Stimulated activated CD4-positive, alpha-beta T cell treated with anti-CD3 and anti-CD28 coated beads, TNF-alpha, amount 100 ng/mL, for 24 hours (primary cell): ENCODE measurements around the gene PNMA8C.

Experiments
- DNase-seq, 3 experiments: peaks; one replicate each; pipeline ENCODE4 v3.0.0-alpha.2; 2020; ENCODE audit warnings: low read depth in 3 of 3

PNMA8C gene

GRCh38 chr19:46428239-46429135, at the start of gene PNMA8C:
Gene PNMA8C, minus strand, starts transcription at chr19:46428936. Its CDS starts 577 bp downstream, at chr19:46428359.
- peak in 2 of 3 experiments; percentile 27 to 57 for DNase-seq

DNA sequence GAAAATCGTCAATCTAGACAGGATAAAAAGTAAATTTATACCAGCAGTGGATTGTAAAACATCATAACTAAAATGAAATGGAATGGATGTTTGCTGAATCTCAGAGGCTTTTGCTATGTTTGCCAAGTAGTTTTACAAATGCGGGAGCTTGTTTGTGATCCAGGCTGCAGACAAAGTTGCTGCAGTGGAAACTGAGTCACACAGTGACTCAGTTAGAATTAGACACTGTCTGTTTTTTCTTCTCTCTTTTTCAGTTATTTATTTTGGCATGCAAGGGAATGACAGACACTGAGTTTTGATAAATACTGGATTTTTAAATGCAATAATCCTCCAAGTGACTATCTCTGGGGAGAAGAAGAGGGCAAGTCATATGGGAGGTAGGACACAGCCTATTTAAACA, 47.2 kb upstream of the PNMA8C start:
- no peak for DNase-seq

DNA sequence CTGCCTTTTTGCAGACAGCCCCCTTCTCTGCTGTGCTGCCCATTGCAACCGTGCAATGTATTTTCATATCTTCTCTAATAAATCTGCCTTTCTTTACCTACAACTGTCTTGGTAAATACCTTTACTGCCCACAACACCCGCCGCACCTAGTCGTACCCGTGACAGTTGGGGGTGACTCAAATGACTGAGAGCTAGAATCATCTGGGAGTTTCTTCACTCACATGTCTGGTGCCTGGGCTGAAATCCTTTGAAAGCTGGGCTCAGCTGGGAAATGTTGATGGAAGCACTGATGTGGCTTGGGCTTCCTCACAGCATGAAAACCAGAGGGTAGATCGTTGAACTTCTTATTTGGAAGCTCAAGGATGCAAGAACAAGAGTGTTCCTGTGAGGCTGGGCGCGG, 45.5 kb upstream of the PNMA8C start:
- DNase-seq, result no peak

DNA sequence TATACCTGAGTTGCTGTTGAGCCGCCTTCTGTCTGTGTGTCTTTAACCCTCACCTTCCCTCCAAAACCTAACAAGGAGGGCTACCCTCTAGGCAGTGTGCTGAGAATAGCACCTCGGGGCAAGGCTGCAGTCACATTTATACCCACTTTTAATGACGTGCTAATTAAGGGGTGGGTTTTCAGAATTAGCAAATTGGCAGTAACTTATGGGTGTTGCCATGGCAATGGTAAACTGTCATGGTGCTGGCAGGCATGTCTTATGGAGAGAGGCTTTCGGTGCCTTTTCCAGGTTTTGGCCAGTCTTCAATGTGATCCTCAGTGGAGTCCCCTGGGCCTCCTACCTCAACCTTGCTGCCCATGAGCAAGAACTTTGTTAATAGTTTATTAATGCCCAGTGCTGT, 43.9 kb upstream of the PNMA8C start:
- no peak for DNase-seq

DNA sequence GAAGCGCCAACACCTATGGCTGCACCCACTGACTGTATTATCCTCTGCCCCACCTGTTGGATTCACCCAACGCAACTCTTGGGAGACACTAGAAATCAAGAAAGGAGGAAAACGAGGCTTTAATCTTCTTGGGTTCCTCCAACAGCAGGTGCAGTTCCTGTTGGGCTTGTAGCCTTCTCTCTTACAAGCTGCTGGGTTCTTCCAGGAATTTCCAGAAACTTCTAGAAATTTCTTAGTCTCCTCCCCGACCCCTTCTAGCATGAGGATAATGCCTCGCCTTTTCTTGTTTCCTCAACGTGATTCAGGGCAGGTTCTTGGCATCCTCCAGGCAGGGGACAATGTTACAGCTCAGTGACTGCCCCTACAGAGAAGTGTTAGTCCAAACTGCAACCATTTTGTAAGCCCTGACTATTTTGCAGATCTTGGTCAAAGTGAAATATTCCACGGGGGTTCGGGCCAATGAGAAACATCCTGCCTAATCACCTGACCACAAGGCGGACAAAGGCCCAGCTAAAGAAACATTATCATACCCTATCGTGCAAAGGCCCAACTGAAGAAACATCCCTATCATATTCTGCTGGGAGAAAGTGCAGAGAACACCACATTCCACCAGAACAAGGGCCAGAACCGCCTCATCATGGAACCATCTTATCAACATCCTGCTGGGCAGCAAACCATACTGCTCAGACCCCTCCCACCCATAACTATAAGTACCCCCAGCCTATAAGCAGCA, 43.2 kb upstream of the PNMA8C start:
- no peak for DNase-seq

DNA sequence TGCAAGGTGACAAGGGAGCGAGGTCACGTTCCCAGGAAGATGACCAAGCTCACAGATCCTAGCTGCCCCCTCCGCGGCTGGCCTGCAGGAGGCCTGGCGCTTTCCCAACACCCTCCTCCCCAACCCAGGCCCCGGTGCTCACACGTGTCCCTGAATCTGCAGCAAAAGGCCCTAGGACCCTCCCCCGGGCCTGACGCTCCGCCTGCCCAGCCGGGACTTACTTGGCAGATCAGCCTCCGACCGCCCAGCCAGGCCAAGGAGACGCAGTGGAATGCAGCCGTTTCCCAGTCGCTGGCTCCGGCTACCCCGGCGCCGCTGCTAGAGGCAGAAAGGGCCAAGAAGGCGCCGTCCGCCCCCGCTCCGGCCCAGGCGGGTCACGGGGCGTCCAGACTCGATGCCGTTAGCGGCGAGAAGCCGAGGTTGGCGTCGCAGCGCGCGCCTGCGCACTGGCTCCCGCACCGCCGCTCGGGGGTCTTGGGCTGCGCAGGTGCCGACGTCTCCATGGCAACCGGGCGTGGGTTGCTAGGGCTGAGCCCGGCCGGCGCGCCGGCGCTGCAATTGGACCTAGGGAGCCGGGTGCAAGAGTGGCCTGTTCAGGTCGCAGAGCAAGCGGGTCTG, 42.5 kb upstream of the PNMA8C start, which contains the start of gene PNMA8A:
TSS of gene PNMA8A (minus strand) at position 448 of the 618 bp plus-strand sequence. CDS start 528 bp downstream, outside the sequence.
- DNase-seq, result no peak

DNA sequence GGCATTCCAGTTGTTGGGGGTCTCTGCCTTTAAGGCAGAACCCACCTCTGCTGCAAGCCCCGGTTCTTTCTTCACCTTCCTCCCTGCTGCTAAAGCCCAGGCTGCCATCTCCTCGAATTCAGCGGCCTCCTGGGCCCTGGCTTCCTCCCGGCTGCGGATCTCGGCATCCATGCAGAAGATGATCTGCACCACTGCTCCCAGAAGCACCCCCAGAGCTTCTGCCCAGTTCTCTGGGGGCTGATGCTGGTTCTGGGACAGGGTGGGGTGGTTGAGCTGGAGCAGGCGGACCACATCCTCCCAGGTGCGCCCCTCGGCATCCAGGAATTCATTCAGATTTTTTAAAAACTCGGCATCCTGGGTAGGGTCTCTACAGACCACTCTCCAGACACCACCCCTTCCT, 41.6 kb upstream of the PNMA8C start:
- no peak for DNase-seq

GRCh38 chr19:46469541-46470185, 40.9 kb upstream of the PNMA8C start:
- no peak for DNase-seq

- no peak for DNase-seq
Observed at GRCh38 chr19:46466536-46467196, 37.9 kb upstream of the PNMA8C start.

DNA sequence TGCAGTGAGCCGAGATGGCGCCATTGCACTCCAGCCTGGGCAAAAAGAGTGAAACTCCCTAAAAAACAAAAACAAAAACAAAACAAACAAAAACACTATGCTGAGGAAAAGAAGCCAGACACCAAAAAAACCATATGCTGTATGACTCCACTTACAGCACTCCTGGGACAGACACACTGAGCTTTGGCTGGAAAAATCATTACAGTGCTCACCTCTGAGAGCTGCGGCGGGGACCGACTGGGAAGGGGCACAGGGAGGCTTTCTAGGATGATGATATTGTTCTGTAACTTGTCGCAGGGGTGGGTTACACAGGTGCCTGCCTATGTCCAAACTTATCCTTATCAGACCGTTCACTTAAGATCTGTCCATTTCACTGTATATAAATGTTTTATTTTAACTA, 34.8 kb upstream of the PNMA8C start:
- DNase-seq, result no peak

GRCh38 chr19:46461537-46461936, 32.8 kb upstream of the PNMA8C start:
- DNase-seq, result no peak

- DNase-seq, result no peak
Observed at GRCh38 chr19:46460981-46461380, 32.2 kb upstream of the PNMA8C start.

- DNase-seq, result no peak
Observed at GRCh38 chr19:46460055-46460454, 31.3 kb upstream of the PNMA8C start.

GRCh38 chr19:46456930-46457329, 28.2 kb upstream of the PNMA8C start:
- DNase-seq, result no peak

GRCh38 chr19:46454244-46454643, 25.5 kb upstream of the PNMA8C start:
- no peak for DNase-seq

- DNase-seq, result no peak
Observed at GRCh38 chr19:46453661-46454060, 24.9 kb upstream of the PNMA8C start.

- DNase-seq, result no peak
Observed at GRCh38 chr19:46452186-46452585, 23.4 kb upstream of the PNMA8C start.

DNA sequence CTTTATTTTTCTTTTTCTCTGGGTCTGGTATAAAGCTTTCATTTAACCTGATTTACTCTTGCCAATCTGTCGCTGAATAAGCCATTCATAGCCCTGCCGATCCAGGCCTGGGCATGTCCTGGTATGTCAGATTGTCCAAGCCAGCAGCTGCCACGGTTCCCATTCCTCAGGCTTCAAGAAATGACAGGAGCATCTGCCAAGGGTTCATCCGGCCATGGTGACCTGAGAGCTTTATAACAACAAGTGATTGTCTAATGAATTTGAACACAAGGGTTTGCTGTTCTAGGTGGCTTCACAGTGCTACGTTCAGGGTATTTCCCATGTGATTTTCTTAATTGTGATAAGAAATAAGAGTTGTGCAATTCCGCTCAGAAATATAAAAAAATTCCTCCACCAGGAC, 22.6 kb upstream of the PNMA8C start:
- DNase-seq, result no peak

DNA sequence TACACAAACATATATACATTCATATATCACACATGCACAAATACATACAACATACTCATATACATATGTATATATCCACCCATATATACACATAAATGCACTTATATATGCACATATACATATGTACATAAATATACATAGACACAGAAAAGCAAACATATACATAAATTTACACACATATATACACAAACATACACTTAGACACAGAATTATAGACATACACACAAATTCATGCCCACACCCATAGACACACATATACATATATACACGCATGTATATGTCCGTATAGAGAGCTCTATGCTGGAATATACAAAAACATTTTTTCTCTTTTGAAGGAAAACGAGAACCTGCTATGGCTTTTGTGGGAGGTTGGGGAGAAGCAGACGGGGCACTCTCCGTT, 22.0 kb upstream of the PNMA8C start:
- no peak for DNase-seq

GRCh38 chr19:46449228-46449627, 20.5 kb upstream of the PNMA8C start:
- no peak for DNase-seq

GRCh38 chr19:46448601-46449000, 19.9 kb upstream of the PNMA8C start:
- DNase-seq, result no peak
